Parathyroid adenoma (tissue), 2 donors: ENCODE data around the gene QDPR.
A peak's percentile ranks its signal among the peaks of the same experiment; 100 is the strongest.

Experiments
- H2AFZ ChIP-seq: fragments of 300-600 bp; sonication (generic); one replicate; pipeline ENCODE4 v1.7.0; 2017; ENCODE audit warnings: antibody characterized with exemption, mild to moderate bottlenecking
- H3K27ac ChIP-seq: fragments of 300-600 bp; sonication (generic); one replicate; pipeline ENCODE4 v1.7.0; 2017
- H3K27me3 ChIP-seq: fragments of 300-600 bp; sonication (generic); one replicate; pipeline ENCODE4 v1.7.0; 2017; ENCODE audit warnings: low read length; ENCODE audit not compliant: control insufficient read depth, insufficient read depth
- H3K36me3 ChIP-seq: fragments of 300-600 bp; sonication (generic); one replicate; pipeline ENCODE4 v1.7.0; 2017; ENCODE audit warnings: low read length; ENCODE audit not compliant: control insufficient read depth, insufficient read depth
- H3K4me1 ChIP-seq: fragments of 300-600 bp; sonication (generic); one replicate; pipeline ENCODE4 v1.7.0; 2017; ENCODE audit warnings: control low read depth
- H3K4me2 ChIP-seq: fragments of 300-600 bp; sonication (generic); one replicate; pipeline ENCODE4 v1.7.0; 2017; ENCODE audit warnings: low read length
- H3K4me3 ChIP-seq: fragments of 300-600 bp; sonication (generic); one replicate; pipeline ENCODE4 v1.7.0; 2017; ENCODE audit warnings: low read depth, low read length
- H3K79me2 ChIP-seq: fragments of 300-600 bp; sonication (generic); one replicate; pipeline ENCODE4 v1.7.0; 2017; ENCODE audit warnings: control low read depth
- H3K9ac ChIP-seq: fragments of 300-600 bp; sonication (generic); one replicate; pipeline ENCODE4 v1.7.0; 2017; ENCODE audit warnings: mild to moderate bottlenecking
- H3K9me3 ChIP-seq: fragments of 300-600 bp; sonication (generic); one replicate; pipeline ENCODE4 v1.7.0; 2017; ENCODE audit warnings: low read length; ENCODE audit not compliant: control insufficient read depth
- TF ChIP-seq, protein P1 (sequence below): fragments of 300-600 bp; sonication (generic); IDR thresholded peaks from one replicate; pipeline ENCODE4 v1.7.0; 2017; ENCODE audit warnings: antibody characterized with exemption, mild to moderate bottlenecking
- donor health status: primary hyperparathyroidism.

The QDPR gene

DNA sequence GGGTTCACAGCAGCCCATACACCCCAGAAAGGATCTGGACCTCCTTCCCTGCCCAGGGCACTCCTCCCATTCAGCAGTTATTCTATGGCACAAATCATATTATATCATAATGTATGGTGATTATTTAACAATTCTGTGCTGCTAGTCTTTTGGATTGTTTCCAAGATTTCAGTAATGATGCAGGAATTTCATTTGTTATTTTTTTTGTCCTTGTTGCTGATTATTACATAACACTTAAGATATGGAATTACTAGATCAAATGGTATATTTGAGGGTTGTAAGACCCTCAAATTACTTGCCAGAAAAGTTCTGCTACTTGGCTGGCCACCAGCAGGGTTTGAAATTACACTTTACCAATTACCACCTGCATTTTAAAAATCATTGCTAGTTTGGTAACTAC lies 36.4 kb downstream of the QDPR start:
- H3K4me3 ChIP-seq, result no peak overlapping the region
- TF ChIP-seq, protein P1, sequence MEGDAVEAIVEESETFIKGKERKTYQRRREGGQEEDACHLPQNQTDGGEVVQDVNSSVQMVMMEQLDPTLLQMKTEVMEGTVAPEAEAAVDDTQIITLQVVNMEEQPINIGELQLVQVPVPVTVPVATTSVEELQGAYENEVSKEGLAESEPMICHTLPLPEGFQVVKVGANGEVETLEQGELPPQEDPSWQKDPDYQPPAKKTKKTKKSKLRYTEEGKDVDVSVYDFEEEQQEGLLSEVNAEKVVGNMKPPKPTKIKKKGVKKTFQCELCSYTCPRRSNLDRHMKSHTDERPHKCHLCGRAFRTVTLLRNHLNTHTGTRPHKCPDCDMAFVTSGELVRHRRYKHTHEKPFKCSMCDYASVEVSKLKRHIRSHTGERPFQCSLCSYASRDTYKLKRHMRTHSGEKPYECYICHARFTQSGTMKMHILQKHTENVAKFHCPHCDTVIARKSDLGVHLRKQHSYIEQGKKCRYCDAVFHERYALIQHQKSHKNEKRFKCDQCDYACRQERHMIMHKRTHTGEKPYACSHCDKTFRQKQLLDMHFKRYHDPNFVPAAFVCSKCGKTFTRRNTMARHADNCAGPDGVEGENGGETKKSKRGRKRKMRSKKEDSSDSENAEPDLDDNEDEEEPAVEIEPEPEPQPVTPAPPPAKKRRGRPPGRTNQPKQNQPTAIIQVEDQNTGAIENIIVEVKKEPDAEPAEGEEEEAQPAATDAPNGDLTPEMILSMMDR, result no peak
- no peaks in the 10 kb centered on the region for H3K4me1 ChIP-seq
- H3K27me3 ChIP-seq, result no peaks in the 10 kb centered on the region
- H3K9ac ChIP-seq, result no peak overlapping the region
- no peaks in the 10 kb centered on the region for H3K36me3 ChIP-seq
- H3K4me2 ChIP-seq, result no peak overlapping the region
- no peak overlapping the region for H3K27ac ChIP-seq
- no peaks in the 10 kb centered on the region for H3K9me3 ChIP-seq
- no peak overlapping the region for H2AFZ ChIP-seq
- H3K79me2 ChIP-seq, result no peaks in the 10 kb centered on the region

DNA sequence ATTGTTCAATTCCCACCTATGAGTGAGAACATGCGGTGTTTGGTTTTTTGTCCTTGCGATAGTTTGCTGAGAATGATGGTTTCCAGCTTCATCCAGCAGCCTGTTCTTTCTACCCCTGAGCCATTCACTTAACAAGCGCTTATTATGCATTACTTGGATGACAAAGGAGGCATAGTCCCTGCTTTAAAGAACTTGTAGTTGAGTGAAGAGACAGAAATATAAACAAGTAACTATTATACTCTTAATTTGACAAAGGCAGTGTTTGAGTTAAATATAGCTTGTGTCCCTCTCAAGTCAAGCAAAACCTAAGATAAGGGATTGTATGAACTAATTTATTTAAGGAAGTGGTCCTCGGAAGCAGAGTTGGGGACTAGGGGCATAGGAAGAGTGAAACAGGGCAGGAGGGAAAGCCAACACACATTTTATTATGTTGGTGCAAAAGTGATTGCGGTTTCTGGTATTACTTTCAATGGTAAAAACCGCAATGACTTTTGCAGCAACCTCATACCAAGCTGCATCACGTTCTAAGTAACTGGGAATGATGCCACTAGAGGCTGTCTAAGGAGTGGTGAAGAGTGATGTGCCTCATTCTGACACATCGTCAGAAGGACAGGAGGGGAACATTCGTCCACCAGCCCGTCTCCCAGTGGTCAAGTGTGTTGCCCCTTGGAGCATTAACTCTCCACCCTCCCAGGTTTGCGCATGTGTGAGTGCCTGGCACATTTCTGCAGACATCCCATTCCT lies 41.8 kb downstream of the QDPR start:
- TF ChIP-seq, protein P1, result no peak
- H3K79me2 ChIP-seq, result no peaks in the 10 kb centered on the region
- no peak overlapping the region for H3K9ac ChIP-seq
- H2AFZ ChIP-seq, result no peak overlapping the region
- no peaks in the 10 kb centered on the region for H3K4me1 ChIP-seq
- no peaks in the 10 kb centered on the region for H3K27me3 ChIP-seq
- no peak overlapping the region for H3K4me3 ChIP-seq
- H3K4me2 ChIP-seq, result no peak overlapping the region
- no peak overlapping the region for H3K27ac ChIP-seq
- H3K36me3 ChIP-seq, result no peaks in the 10 kb centered on the region
- no peaks in the 10 kb centered on the region for H3K9me3 ChIP-seq

DNA sequence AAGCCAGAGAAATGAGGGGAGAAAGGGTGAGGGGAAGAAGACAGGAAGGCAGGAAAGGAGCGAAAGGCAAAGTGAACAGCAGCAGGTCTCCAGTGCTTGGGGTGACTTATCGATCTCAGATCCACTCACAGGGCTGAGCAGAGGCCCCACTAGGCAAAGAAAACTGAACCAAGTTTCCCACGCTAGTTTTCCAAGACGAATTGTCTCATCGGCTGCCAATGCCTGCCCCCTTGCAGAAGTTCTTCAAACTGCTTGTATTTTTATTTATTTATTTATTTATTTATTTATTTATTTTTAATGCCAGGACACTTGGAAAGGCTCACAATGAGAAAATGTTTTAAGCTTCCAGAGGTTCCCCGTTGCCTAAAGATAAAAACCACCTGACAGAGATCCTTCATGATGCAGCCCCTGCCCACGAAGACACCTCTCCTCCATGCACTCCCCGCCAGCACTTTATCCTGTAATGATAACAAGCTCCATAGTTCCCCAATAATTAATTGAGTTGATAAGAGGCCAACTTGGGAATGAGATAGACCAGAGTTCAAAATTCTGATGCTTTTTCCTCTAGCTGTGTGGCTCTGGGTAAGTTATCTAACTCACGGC lies 43.2 kb downstream of the QDPR start:
- no peaks in the 10 kb centered on the region for H3K9me3 ChIP-seq
- H3K9ac ChIP-seq, result no peak overlapping the region
- TF ChIP-seq, protein P1, result peak; percentile 17
- no peak overlapping the region for H2AFZ ChIP-seq
- H3K4me2 ChIP-seq, result no peak overlapping the region
- H3K27ac ChIP-seq, result no peak overlapping the region
- H3K79me2 ChIP-seq, result no peaks in the 10 kb centered on the region
- H3K27me3 ChIP-seq, result no peaks in the 10 kb centered on the region
- no peak overlapping the region for H3K4me3 ChIP-seq
- no peaks in the 10 kb centered on the region for H3K4me1 ChIP-seq
- no peaks in the 10 kb centered on the region for H3K36me3 ChIP-seq

DNA sequence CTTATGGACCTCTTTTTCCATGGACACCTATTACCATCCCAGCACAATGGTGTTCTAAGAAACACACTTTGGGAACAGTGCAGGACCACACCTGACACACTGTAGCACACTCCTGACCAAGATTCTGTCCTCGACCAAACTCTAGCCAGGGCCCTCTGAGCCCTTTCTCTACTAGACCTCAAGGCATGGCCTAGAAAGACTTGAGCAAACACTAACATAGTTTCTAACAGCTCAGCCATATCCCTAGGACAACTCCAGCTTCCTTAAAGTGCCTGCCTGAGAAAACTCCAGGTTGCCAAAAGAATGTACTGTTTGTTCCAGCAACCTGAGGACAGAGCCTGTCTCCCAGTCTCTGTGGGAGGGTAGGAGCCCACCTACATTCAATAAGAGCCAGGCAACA lies 48.3 kb downstream of the QDPR start:
- Histone ChIP-seq H3K9me3 (no peaks in the 10 kb centered on the region), H3K27ac (no peak overlapping the region), H3K4me1 (no peaks in the 10 kb centered on the region), H3K9ac (no peak overlapping the region), H3K36me3 (no peaks in the 10 kb centered on the region), H2AFZ (no peak overlapping the region), H3K79me2 (no peaks in the 10 kb centered on the region), H3K4me3 (no peak overlapping the region), H3K27me3 (no peaks in the 10 kb centered on the region), H3K4me2 (no peak overlapping the region)
- TF ChIP-seq, protein P1, result no peak
